Measurements from ENCODE around the gene HYAL2. TPM values are rescaled to one million over a fixed set of nuclear protein-coding genes. Genes with fewer than 3 reads are reported as not detected.

Gene HYAL2, protein sequence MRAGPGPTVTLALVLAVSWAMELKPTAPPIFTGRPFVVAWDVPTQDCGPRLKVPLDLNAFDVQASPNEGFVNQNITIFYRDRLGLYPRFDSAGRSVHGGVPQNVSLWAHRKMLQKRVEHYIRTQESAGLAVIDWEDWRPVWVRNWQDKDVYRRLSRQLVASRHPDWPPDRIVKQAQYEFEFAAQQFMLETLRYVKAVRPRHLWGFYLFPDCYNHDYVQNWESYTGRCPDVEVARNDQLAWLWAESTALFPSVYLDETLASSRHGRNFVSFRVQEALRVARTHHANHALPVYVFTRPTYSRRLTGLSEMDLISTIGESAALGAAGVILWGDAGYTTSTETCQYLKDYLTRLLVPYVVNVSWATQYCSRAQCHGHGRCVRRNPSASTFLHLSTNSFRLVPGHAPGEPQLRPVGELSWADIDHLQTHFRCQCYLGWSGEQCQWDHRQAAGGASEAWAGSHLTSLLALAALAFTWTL
- 4.2 TPM for total RNA-seq

DNA sequence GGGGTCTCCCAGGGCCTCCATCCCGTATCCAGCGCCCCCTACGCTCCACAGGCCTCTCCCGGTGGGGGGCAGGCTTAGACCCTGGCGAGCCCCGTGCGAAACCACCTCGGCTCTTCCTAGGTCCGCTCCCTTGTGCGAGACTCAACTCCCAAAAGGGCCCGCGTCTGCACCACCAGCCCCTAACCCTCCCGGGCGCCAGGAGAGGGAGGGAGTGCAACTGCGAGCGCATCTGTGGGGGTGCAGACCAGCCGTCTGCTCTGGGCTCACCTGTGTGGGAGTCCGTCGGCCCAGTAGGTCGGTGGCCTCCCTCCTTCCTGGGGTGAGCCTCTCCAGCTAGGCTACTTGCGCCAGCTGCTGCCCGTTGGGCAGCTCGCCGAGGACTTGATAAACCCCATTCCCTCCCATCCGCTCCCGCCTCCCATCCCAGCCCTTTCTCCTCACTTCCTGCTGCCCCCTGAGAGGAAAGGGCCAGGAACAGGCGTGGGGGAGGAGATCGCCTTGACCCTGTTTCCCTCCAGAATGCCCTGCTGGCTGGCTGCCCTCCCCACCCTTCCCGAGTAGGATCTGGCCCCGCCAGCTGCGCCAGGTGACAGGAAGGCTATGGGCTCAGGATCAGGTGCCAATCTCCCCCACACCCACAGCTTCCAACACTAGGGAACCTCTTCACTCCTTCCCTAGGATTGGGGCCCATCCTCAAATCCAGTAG lies at the start of gene HYAL2:
Gene HYAL2, minus strand, starts transcription at position 360 of the 706 bp plus-strand sequence. CDS start 2,256 bp downstream, outside the sequence.
- Histone ChIP-seq H3K9me3 (ENCODE audit: low read depth, low read length) (no peaks in the 10 kb centered on the region), H3K27me3 (ENCODE audit: insufficient read depth, low read length) (no peaks in the 10 kb centered on the region), H3K4me3 (ENCODE audit: low read length) (peak within 1 kb of the TSS; percentile 73), H3K4me1 (ENCODE audit: insufficient read depth, low read length) (peaks cover 91% of the 10 kb centered on the region)

DNA sequence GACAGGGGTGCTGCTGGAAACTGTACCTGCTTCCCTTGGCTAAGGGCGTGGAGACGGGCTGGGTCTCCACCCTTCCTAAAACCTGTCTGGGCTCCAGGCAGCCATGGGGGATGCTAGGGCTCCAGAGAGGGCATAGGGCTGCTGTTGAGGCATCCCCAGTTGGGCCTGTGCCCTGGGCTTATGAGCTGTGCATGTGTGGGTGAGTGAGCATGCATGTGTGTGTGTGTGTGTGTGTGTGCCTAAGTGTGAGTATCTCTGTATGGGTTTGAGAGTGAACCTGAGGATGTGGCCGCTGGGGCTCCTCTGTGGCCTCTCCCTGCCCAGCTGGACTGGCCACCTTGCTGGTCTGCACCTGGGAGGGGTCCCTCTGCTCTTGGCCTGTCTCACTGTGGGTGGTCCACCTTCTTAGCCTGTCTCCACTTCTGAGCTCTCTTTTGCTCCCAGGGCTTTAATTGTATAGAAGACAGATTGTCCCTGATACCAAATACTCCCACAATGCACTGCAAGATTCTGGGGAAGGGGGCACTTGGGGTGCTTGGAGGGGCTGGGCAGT lies 48.7 kb upstream of the HYAL2 start:
- Histone ChIP-seq H3K27me3 (ENCODE audit: insufficient read depth, low read length) (no peaks in the 10 kb centered on the region), H3K4me1 (ENCODE audit: insufficient read depth, low read length) (peaks cover 2% of the 10 kb centered on the region), H3K4me3 (ENCODE audit: low read length) (no peak overlapping the region), H3K9me3 (ENCODE audit: low read depth, low read length) (no peaks in the 10 kb centered on the region)

DNA sequence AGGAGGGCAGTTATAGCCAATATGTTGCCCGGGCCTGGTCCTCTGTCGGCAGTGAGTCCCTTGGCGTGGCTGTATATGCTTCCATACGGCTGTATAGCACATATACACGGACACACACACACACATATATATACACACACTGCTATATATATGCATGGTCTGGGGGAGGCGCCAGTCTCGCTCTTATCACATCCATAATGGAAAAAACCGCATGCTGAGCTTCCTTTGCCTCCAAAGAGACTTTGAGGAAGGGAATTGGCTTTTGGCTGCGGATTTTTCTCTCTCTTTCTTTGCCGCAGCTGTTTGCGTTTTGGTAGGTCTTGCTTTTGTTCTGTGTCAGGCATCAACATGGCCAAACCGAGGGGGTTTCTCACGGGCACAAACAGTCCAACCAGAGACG lies 48.0 kb upstream of the HYAL2 start:
- Histone ChIP-seq H3K27me3 (ENCODE audit: insufficient read depth, low read length) (no peaks in the 10 kb centered on the region), H3K4me1 (ENCODE audit: insufficient read depth, low read length) (peaks cover 8% of the 10 kb centered on the region), H3K4me3 (ENCODE audit: low read length) (no peak overlapping the region), H3K9me3 (ENCODE audit: low read depth, low read length) (no peaks in the 10 kb centered on the region)

- Histone ChIP-seq H3K4me3 (ENCODE audit: low read length) (no peak overlapping the region), H3K4me1 (ENCODE audit: insufficient read depth, low read length) (peaks cover 18% of the 10 kb centered on the region), H3K9me3 (ENCODE audit: low read depth, low read length) (no peaks in the 10 kb centered on the region), H3K27me3 (ENCODE audit: insufficient read depth, low read length) (no peaks in the 10 kb centered on the region)
Observed at GRCh38 chr3:50369012-50369670, 46.6 kb upstream of the HYAL2 start.

GRCh38 chr3:50365842-50366220 lies 43.3 kb upstream of the HYAL2 start:
- H3K9me3 ChIP-seq (ENCODE audit: low read depth, low read length): no peaks in the 10 kb centered on the region
- H3K4me3 ChIP-seq (ENCODE audit: low read length): peak overlapping the region; percentile 55
- H3K4me1 ChIP-seq (ENCODE audit: insufficient read depth, low read length): peaks cover 19% of the 10 kb centered on the region
- H3K27me3 ChIP-seq (ENCODE audit: insufficient read depth, low read length): no peaks in the 10 kb centered on the region

DNA sequence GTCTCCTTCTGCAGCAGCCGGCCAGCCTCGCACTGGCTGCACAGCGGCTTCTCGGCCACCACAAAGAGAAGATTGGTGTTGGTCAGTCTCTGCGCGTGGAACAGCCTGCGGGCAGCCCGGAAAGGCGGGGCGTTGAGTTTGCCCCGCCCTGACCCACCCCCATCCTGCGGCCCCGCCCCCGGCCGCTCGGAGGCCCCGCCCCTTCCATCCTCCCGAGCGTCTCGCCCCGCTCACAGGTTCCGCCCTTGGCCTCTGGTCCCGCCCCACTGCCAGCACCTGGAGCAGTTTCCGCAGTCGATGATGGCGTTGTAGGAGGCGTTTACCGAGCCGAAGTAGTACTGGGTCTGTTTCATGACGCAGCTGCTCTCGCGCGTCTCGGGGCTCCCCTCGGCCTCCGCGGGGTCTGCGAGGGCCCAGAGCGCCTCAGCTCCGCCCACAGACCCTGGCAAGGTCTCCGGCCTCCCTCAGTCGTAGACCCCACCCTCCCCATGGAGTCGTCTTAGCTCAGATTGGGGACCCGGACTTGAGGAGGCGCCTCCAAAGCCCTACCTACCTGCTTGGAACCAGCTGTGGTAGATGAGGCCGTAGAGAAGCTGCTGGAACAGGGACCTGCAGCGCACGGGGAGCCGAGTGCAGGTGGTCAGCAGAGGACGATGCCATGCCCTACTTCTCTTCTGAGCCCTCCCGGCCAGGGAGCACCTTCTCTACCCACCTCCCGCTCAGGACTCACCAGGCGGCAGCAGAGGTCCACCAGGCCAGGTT lies 42.7 kb upstream of the HYAL2 start:
- peaks cover 19% of the 10 kb centered on the region for H3K4me1 ChIP-seq (ENCODE audit: insufficient read depth, low read length)
- H3K4me3 ChIP-seq (ENCODE audit: low read length): peak overlapping the region; percentile 55
- H3K27me3 ChIP-seq (ENCODE audit: insufficient read depth, low read length): no peaks in the 10 kb centered on the region
- H3K9me3 ChIP-seq (ENCODE audit: low read depth, low read length): no peaks in the 10 kb centered on the region

- H3K4me1 ChIP-seq (ENCODE audit: insufficient read depth, low read length): peaks cover 22% of the 10 kb centered on the region
- H3K27me3 ChIP-seq (ENCODE audit: insufficient read depth, low read length): no peaks in the 10 kb centered on the region
- no peaks in the 10 kb centered on the region for H3K9me3 ChIP-seq (ENCODE audit: low read depth, low read length)
- no peak overlapping the region for H3K4me3 ChIP-seq (ENCODE audit: low read length)
Observed at GRCh38 chr3:50364573-50365079, 42.1 kb upstream of the HYAL2 start.

DNA sequence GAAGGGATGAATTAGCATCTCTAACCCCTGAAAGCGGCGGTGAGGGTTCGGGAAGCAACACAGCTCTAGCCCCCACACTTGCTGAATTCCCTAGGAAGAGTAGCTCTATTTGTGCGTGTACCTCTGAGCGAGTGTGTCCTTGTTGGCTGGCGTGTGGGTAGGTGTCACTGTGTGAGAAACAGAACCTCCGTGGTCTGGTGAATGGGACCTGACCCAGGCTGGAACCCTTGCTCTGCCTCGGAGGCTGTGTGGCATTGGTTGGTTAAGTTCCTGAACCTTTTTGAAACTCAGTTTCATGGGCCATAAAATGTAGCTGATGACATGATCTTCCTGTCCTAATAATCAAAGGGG lies 37.2 kb upstream of the HYAL2 start:
- no peaks in the 10 kb centered on the region for H3K9me3 ChIP-seq (ENCODE audit: low read depth, low read length)
- peak overlapping the region; percentile 66 for H3K4me3 ChIP-seq (ENCODE audit: low read length)
- peaks cover 47% of the 10 kb centered on the region for H3K4me1 ChIP-seq (ENCODE audit: insufficient read depth, low read length)
- H3K27me3 ChIP-seq (ENCODE audit: insufficient read depth, low read length): no peaks in the 10 kb centered on the region

DNA sequence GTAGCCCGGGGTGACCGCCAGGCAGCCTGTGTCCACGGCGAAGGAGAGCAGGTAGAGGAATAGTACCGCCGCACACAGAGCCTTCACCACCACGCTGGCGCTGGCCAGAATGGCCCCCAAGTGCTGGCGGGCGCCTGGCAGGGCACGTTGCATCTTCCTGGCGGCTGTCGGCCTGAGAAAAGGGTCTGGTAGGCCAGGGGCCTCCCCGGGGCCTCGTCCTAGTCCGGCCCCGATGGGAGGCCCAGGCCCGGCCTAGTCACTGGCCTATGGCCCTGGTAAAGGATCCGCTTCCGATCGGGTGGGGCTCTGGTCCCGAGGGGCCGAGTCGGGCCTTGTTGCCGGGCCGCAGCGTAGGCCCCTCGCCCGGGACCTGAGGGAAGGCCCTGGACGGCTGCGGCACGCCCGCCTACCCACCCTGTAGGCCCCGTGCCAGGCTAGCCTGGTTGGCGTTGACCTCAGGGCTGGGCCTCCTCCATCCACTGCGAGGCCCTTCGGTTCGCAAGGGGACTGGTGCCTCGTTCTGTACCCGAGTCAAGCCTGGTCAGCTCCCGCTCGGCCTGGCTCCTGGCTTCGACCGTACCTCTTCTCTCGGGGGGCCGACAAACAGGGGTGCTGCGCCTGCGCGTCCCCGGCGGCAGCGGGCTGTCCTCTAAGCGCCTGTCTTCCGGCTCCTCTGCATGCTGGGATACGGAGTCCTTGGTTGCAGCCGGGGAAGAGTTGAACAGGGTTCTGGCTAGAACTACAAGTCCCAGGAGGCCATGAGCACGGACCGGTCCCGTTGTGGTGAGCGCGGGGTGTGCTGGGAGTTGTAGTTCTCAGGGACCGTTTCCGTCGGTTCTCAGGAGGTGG lies 36.6 kb upstream of the HYAL2 start, which contains the start of gene TMEM115:
Gene TMEM115, minus strand, starts transcription at position 611 of the 849 bp plus-strand sequence. Its CDS starts 458 bp downstream, at position 153.
- Histone ChIP-seq H3K4me1 (ENCODE audit: insufficient read depth, low read length) (peaks cover 41% of the 10 kb centered on the region), H3K9me3 (ENCODE audit: low read depth, low read length) (no peaks in the 10 kb centered on the region), H3K27me3 (ENCODE audit: insufficient read depth, low read length) (no peaks in the 10 kb centered on the region), H3K4me3 (ENCODE audit: low read length) (peak within 1 kb of the TSS; percentile 66)

DNA sequence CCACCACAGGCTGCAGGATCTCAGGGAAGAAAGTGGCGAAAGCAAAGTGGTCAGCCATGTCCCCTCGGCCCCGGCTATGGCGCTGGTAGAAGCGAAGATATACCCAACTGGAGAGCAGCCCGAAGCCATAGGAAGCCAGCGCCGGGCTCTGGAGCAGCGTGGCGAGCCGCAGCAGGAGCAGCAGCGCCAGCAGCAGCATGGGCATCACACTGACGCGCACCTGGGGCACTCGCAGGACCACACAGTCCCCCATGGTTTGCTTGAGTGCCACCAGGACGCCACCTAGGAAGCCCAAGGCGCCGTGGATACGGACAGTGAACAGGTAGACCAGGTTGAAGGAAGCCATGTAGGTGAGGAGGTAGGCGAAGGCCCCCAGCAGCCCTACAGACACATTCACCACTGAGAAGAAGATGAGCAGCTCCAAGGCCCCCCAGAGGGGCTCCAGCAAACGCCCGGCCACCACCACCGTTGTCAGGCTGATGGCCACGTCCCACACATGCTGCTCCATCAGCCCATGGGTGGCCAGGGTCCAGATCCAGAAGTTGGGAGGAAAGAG lies 35.9 kb upstream of the HYAL2 start:
- Histone ChIP-seq H3K27me3 (ENCODE audit: insufficient read depth, low read length) (no peaks in the 10 kb centered on the region), H3K9me3 (ENCODE audit: low read depth, low read length) (no peaks in the 10 kb centered on the region), H3K4me1 (ENCODE audit: insufficient read depth, low read length) (peaks cover 41% of the 10 kb centered on the region), H3K4me3 (ENCODE audit: low read length) (peak overlapping the region; percentile 66)

- H3K4me3 ChIP-seq (ENCODE audit: low read length): no peak overlapping the region
- peaks cover 41% of the 10 kb centered on the region for H3K4me1 ChIP-seq (ENCODE audit: insufficient read depth, low read length)
- no peaks in the 10 kb centered on the region for H3K27me3 ChIP-seq (ENCODE audit: insufficient read depth, low read length)
- no peaks in the 10 kb centered on the region for H3K9me3 ChIP-seq (ENCODE audit: low read depth, low read length)
Observed at GRCh38 chr3:50357481-50357880, 34.9 kb upstream of the HYAL2 start.

DNA sequence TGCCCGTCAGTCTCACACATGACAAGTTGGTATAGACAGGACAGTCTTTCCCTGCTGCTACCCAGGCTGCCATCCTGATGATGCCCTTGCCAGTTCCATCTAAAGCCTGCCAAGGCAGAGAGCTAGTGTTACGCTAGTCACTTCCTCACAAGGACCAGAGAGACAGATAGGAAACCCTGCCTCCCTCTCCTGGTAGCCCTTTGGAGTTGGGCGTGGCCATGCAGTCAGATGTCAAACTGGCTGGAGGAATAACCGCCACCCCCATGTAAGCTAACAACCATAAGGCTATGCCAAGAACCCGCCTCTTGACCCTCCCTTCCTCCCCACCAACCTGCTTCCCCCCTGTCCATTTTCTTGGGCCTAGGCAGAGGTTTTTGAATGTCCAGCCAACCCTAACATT lies 34.0 kb upstream of the HYAL2 start:
- Histone ChIP-seq H3K27me3 (ENCODE audit: insufficient read depth, low read length) (no peaks in the 10 kb centered on the region), H3K9me3 (ENCODE audit: low read depth, low read length) (no peaks in the 10 kb centered on the region), H3K4me1 (ENCODE audit: insufficient read depth, low read length) (peaks cover 45% of the 10 kb centered on the region), H3K4me3 (ENCODE audit: low read length) (no peak overlapping the region)

DNA sequence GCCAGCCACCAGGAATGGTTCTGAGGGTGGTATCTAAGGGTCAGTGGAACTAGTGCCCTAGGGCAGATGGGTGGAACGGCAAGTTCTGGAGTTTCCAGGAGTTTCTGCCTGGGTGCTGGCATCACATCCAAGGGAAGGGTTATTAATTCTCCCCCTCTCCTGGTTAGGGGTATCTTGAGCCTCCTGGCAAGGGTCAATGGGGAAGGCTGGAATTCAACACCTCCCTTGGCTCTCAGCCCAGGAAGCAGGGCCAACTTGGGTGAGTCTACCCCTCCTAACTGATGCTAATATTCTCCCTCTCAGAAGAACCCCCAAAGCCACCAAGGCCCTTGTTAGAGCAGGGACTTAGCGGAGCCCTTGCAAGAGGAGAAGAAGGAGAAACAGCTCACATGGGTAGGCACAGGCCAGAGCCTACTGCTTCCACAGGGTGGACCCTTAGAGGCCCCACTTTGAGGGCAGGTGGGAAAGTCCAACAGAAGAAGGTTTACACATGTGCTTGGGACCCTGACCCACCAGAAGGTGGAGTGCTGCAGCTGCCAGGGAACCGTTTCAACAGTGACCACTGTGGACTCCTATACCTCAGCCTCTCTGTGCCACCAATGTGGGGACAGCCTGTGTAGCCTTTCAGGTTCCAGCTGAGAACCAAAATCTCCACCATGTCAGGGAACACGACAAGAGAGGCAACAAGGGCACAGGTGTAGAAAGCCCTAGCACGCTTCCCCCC lies 33.4 kb upstream of the HYAL2 start:
- Histone ChIP-seq H3K27me3 (ENCODE audit: insufficient read depth, low read length) (no peaks in the 10 kb centered on the region), H3K4me3 (ENCODE audit: low read length) (no peak overlapping the region), H3K4me1 (ENCODE audit: insufficient read depth, low read length) (peaks cover 51% of the 10 kb centered on the region)

More for the DNA sequence above, 33.4 kb upstream of the HYAL2 start:
- no peaks in the 10 kb centered on the region for H3K9me3 ChIP-seq (ENCODE audit: low read depth, low read length)
